HG02623 (cell line): ENCODE measurements around the gene CMTM4.
"Not testable (repeated sequence)": the region's sequence is repeated elsewhere in the genome, so short reads cannot be mapped to it uniquely, and the experiment has no call there.

Source experiments
- ATAC-seq: cut with Tn5 transposase; IDR thresholded peaks from one replicate; pipeline ENCODE4 v1.9.1; 2021; ENCODE audit warnings: moderate library complexity; ENCODE audit not compliant: unreplicated experiment

Gene CMTM4

DNA sequence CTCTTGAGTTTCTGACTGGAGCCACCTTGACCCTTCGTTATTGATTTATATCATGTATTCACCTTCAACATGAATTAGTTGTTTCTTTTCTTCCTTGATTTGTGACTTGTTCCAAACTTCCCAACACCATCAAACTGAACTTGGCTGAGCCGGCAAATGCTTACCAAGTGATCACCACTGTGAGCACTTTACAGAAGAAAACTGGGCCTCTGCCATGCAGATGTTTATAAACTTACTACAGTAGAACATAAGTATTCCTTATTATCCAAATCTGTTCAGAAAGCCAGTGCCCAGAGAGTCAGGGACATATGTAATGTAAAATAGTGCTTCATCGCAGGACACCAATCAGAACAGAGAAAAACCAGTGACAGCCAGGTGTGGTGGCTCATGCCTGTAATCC is 19.9 kb downstream of the CMTM4 start:
- no peak for ATAC-seq

- no peak for ATAC-seq
These were observed 22.9 kb downstream of the CMTM4 start for GRCh38 chr16:66673691-66674090.

GRCh38 chr16:66670691-66671388 is 25.7 kb downstream of the CMTM4 start:
- ATAC-seq, result no peak

DNA sequence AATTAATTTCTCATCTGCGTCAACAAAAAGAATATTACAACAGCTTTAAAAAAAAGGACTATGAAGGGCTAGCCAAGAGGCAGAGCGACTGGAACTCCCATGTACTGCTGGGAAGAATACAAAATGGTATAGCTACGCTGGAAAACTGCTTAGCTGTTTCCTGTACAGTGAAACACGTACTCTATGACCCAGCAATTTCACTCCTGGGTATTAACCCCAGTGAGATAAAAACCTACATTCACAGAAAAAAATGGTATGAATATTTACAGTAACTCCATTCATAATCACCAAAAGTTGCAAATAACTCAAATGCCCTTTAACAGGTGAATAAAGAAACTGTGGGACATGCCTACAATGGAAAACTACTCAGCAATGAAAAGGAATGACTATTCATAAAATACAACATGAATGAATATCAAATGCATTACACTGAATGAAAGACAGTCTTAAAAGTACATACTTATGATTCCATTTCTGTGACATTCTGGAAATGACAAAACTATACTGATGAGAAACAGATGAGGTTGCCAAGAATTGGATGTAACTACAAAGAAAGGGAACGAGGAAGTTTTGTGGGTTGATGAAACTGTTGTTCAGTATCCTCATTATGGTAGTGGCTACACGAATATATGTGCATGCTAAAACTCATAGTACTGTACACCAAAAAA is 27.6 kb downstream of the CMTM4 start:
- no peak for ATAC-seq

DNA sequence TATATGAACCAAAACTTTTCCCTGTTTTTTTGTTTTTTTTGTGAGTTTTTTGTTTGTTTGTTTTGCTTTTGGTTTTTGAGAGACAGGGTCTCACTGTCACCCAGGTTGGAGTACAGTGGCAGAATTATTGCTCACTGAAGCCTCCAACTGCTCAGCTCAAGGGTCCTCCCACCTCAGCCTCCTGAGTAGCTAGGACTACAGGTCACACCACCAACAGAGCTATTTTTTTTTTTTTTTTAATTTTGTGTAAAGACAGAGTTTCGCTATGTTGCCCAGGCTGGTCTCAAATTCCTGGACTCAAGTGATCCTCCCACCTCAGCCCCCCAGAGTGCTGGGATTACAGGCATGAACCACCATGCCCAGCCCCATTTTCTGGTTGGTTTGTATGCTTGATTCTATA is 28.6 kb downstream of the CMTM4 start:
- no peak for ATAC-seq

DNA sequence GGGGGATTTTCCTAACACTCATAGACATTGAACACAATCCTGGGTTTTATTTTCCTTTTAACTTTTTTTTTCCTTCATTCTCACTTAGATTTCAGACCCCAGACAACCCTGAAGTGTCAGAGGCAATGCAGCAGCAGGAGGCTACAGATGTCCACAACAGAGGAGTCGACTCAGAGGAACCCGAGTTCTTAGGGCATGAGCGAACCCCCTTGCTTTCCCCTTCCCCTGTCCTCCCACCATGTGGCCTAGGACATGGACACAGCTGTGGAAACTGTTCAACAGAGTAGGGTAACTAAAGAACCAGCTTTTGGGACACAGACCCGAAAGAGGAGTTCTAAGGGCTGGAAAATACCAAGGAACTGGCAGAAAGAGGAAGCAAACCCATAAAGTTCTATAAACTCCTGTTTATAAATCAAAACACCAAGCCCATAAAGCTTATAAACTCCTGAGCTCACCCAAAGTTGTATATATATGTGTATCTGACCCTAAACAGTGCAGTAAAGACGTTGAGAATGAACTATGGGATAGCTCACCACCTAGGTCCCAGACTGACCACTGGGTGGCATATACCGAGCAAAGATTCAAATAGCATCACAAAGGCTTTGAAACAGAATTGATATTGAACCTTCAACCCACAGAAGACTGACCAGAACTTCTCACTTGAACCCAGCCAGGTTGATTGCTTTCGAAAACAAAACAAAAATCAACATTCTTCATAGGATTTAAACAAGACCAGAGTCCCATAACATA is 33.9 kb downstream of the CMTM4 start:
- ATAC-seq, result no peak

DNA sequence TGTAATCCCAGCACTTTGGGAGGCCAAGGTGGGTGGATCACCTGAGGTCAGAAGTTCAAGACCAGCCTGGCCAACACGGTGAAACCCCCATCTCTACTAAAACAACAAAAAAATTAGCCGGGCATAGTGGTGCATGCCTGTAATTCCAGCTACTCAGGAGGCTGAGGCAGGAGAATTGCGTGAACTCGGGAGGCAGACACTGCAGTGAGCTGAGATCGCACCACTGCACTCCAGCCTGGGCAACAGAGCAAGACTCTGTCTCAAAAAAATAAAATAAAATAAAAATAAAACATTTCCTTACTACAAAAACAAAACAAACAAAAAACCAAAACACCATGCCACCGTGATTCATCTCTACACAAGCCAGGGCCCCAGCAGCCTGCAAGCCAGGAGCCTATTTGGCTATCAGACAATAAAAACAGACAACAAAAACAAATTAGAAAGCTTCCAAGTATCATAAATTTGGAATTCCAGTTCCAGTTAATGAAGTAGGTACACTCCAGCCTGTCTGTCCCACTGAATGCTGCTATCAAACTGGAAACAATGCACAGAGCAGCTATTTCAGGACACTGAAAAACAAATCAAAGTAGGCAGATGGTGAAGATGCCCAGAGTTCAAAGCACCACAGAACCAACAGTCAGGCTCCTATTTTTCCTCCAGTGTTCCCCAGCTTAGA is 34.7 kb downstream of the CMTM4 start:
- ATAC-seq, result not testable (repeated sequence)

DNA sequence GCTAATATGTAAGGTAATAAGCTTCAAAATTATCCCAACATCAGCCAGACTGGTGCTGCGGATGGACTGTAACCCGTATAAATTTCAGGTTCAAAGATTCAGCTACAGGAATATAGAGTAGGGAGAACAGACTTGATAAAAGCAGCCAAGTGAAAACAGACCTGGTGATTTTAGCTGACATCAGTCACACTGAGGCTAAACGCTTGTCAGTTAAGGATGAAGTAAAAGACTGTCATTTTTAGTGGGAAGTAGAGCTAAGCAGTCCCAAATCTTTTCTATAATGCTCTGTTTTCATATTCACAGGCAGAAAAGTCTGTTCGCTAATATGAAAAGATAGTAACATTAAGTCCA is 35.4 kb downstream of the CMTM4 start:
- no peak for ATAC-seq

- no peak for ATAC-seq
These were observed 35.9 kb downstream of the CMTM4 start for GRCh38 chr16:66660422-66661209.

DNA sequence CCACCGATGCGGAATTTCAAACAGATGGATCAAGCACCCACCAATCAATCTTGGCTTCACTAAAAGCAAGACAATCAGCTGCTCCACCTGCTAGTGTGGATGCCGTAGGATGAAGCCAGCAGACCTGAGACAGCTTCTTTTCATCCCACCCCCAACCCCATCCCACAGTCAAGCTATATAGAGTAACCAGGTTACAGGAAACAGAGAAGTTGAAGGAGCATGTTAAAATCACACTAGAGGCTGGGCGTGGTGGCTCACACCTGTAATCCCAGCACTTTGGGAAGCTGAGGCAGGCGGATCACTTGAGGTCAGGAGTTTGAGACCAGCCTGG is 37.7 kb downstream of the CMTM4 start:
- ATAC-seq, result no peak

- no peak for ATAC-seq
These were observed 38.2 kb downstream of the CMTM4 start for GRCh38 chr16:66658143-66658859.

- ATAC-seq, result no peak
These were observed 40.0 kb downstream of the CMTM4 start for GRCh38 chr16:66656547-66656946.

DNA sequence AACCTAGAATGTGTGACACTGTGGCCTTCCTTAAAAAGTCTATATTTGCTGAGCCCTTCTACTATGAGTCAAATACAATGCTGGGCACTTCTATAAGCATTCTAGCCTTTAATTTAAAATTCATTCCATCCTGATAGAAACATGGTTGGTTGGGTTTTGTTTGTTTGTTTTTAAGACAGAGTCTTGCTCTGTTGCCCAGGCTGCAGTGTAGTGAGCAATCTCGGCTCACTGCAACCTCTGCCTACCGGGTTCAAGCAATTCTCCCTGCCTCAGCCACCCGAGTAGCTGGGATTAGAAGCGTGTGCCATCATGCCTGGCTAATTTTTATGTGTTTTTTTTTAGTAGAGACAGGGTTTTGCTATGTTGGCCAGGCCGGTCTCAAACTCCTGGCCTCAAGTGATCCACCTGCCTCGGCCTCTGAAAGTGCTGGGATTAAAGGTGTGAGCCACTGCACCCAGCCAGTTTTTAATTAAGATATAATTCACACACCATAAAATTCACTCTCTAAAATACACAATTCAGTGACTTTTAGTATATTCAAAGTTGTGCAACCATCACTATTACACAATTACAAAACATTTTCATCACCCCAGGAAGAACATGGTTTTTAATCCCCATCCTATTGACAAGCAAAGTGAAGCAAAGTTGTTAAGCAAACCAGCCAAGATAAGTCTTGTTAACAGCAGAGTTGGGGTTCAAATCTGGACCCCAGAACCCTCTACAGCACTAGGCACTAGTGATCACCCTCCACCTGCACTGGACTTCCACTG is 42.8 kb downstream of the CMTM4 start:
- no peak for ATAC-seq

DNA sequence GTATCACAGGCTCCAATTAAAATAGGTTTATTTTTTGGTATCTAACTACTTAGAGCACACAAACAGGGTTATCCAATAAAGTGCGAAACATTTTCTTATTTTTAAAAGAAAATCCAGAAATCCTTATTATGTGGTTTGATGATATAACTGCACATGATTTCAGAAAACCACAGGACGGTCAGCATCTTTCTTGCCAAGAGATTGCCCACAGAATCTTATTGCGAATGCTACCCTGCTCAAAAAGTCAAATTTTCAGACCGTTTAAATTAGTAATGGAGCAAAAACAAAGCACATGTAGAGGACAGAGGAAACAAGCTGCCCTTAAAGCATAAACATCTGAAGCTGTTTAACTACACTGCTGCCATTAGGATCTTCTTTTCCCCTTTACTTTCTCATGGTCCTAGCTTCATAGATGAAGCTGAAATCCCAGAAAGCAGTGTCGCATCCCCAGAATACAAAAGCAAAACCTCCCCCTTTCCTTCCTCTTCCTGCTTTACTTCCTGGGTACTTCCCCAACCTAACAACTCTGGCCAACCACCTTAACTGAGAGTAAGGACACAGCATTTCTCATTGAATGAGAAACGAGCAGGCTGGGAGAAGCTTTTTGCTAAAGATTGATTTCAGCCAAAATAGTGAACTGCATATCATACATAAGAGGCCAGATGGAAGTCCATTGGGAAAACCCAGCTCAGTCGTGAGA is 43.7 kb downstream of the CMTM4 start:
- ATAC-seq, result no peak

- ATAC-seq, result no peak
These were observed 44.6 kb downstream of the CMTM4 start for GRCh38 chr16:66651965-66652364.

GRCh38 chr16:66651474-66651765 is 45.1 kb downstream of the CMTM4 start:
- ATAC-seq, result no peak

DNA sequence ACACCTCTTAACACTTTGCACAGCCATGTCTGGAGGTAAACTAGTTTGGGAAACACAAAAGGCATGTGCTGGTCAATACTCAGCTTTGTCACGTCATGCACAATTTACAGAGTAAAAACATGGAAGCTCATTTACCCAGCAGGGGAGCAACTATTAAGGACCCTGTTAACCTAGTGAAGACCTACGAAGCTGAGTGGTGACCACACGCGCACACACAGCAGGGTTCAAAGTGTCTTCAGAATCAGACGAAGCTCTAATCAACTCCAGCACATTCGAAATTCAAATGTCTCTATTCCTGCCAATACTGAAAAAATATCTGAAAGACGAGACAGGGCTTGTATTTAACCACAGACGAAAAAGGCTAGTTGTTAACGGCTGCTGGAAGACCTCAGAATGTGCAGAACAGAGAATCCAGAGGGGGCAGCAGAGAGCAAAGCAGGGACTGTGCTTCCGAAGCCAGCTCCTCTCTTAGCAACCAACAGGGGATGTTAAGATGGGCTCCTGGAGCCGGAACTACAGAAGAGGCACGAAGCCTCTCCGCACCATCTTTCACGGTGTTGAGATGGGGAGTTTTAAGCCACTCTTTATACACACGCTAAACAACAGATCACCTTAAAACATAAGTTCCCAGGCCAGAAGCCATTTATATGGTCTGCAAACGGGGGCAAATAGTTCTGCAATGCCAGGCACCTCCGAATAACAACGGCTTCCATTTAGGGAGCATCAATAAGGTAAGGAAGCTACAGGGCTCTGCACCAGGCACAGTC is 45.7 kb downstream of the CMTM4 start:
- peak; percentile 75 for ATAC-seq

- no peak for ATAC-seq
These were observed 46.8 kb downstream of the CMTM4 start for GRCh38 chr16:66649636-66650205.
